Mononuclear cell (primary cell): ENCODE measurements around the gene ASB3. TPM values are rescaled to one million over a fixed set of nuclear protein-coding genes. Genes with fewer than 3 reads are reported as not detected.

Experiments used
- H3K27me3 ChIP-seq: 2 replicates; pipeline ENCODE4 v1.6.0; 2011; ENCODE audit warnings: low read length, control low read depth; ENCODE audit not compliant: insufficient read depth
- H3K4me1 ChIP-seq: 2 replicates; pipeline ENCODE4 v1.5.1; 2011; ENCODE audit warnings: mild to moderate bottlenecking, low read length, control low read depth; ENCODE audit not compliant: insufficient read depth
- H3K4me3 ChIP-seq: 2 replicates; pipeline ENCODE4 v1.5.1; 2011; ENCODE audit warnings: mild to moderate bottlenecking, low read length, moderate library complexity
- H3K9me3 ChIP-seq: 2 replicates; pipeline ENCODE4 v1.5.1; 2011; ENCODE audit warnings: low read depth, mild to moderate bottlenecking, control low read depth, low read length
- total RNA-seq: library from RNA; depleted of rRNA; stranded (reverse); fragments of >200 nt; gene quantifications from one replicate; pipeline ENCODE4 v1.2.3, GENCODE V29; 2012

The ASB3 gene
- total RNA-seq, 1 donor = 33.7 TPM

GRCh38 chr2:53631313-53632125 is 155.2 kb downstream of the ASB3 start:
- Histone ChIP-seq H3K4me1 (no peaks in the 10 kb centered on the region), H3K4me3 (no peak overlapping the region), H3K27me3 (no peaks in the 10 kb centered on the region), H3K9me3 (no peaks in the 10 kb centered on the region)

DNA sequence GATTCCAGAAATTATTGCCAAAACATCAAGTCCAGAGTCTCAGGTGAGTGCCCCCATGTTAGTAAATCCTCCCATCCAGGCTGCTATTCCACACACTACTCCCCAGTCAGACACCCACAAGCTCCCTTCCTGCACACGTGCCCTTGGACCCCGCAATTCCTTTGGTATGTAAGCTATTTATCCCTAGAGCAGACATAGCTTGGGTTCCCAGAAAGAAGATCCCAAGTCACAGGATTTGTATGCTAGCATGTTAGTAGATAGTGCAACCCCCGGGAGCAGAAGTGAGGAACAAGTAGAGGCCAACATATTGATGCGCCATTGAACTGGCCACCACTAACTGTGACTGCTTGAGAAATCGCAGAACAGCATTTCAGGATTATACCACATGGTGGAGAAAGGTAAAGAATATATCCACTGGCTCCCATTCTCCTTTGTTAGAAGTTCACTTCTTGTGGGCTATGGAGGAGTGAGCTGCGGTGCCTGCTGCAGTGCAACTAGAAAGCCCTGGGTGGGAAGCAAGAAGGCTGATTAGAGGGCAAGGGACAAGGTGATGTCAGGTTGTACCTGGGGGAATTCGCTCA is 156.6 kb downstream of the ASB3 start:
- H3K4me1 ChIP-seq = no peaks in the 10 kb centered on the region
- H3K9me3 ChIP-seq = no peaks in the 10 kb centered on the region
- H3K27me3 ChIP-seq = no peaks in the 10 kb centered on the region
- no peak overlapping the region for H3K4me3 ChIP-seq

- Histone ChIP-seq H3K4me3 (no peak overlapping the region), H3K9me3 (no peaks in the 10 kb centered on the region), H3K4me1 (no peaks in the 10 kb centered on the region), H3K27me3 (no peaks in the 10 kb centered on the region)
These were observed 157.3 kb downstream of the ASB3 start for GRCh38 chr2:53629501-53629900.

GRCh38 chr2:53629001-53629400 is 157.8 kb downstream of the ASB3 start:
- H3K4me3 ChIP-seq = no peak overlapping the region
- no peaks in the 10 kb centered on the region for H3K9me3 ChIP-seq
- no peaks in the 10 kb centered on the region for H3K4me1 ChIP-seq
- H3K27me3 ChIP-seq = no peaks in the 10 kb centered on the region

DNA sequence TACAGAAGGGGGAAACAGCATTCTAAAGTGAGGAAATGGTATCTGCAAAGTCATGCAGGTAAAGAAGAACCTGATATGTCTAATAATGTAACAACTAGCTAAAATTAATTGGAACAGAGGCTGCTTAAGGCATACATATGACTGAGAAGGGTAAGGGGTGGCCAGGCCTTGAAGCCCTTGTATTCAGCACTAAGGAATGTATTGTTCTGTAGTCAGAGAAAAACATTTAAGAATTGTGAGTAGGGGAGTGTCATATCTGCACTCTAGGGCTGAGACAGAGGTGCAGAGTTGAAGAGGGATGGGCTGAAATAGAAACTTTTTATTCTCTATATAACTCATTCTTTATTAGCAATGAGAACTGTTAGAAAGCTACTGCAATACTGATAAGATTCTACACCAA is 164.6 kb downstream of the ASB3 start:
- Histone ChIP-seq H3K27me3 (no peaks in the 10 kb centered on the region), H3K4me3 (no peak overlapping the region), H3K4me1 (no peaks in the 10 kb centered on the region), H3K9me3 (no peaks in the 10 kb centered on the region)

DNA sequence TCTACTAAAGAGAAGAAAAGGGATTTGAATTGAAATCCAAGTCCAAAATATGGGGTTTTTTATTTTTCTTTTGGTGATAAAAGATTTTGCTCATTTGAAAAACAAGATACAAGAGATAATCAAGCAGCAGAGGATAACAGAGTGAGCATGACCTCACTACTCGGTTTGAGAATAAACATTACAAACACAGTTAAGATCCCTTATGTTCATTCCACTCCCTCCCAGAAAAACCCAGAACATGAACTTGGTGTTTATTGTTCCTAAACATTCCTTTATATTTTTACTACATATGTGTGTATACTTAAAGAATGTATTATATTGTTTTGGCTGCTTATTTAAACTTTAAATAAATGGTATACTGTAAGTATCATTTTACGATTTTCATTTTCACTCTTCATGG is 165.8 kb downstream of the ASB3 start:
- H3K4me1 ChIP-seq = no peaks in the 10 kb centered on the region
- no peaks in the 10 kb centered on the region for H3K27me3 ChIP-seq

More for the DNA sequence above, 165.8 kb downstream of the ASB3 start:
- Histone ChIP-seq H3K9me3 (no peaks in the 10 kb centered on the region), H3K4me3 (no peak overlapping the region)

Other genes with a start within 250 kb of the ASB3 start
- gene CHAC2, start 19.1 kb downstream of the ASB3 start, total RNA-seq = 0.52 TPM
- 27.3 TPM for gene ERLEC1, start 91 bp upstream of the ASB3 start, total RNA-seq
- 3.3 TPM for gene GPR75, start 73.0 kb upstream of the ASB3 start, total RNA-seq
- gene PSME4, start 184.0 kb upstream of the ASB3 start, total RNA-seq = 141 TPM